Right lobe of liver (tissue), 6 donors: ENCODE data around the gene CLCN7. TPM values are rescaled to one million over a fixed set of nuclear protein-coding genes. Genes with fewer than 3 reads are reported as not detected.

Experiments
- ATAC-seq, 4 donors: fragments of 200-7000 bp; cut with Tn5 transposase; one replicate each; pipeline ENCODE4 v1.9.1; 2020; ENCODE audit warnings: mild to moderate bottlenecking in 4 of 4, moderate library complexity in 4 of 4
- DNase-seq, 3 donors: peaks; one replicate each; pipeline ENCODE4 v3.0.0-alpha.2; 2020
- H3K27ac ChIP-seq, 3 donors: fragments of 200-600 bp; one replicate each; pipeline ENCODE4 v1.8.0; 2022
- H3K27me3 ChIP-seq, 2 donors: fragments of 200-600 bp; one replicate each; pipeline ENCODE4 v1.8.0; 2022
- H3K36me3 ChIP-seq, 4 donors: fragments of 200-600 bp; sonication (generic) in 1 of 4; one replicate each; pipeline versions ENCODE4 v1.5.1 to v1.8.0; 2017 to 2022; ENCODE audit warnings: control low read depth in 1 of 4
- H3K4me1 ChIP-seq, 4 donors: fragments of 200-600 bp; sonication (generic) in 1 of 4; one replicate each; pipeline versions ENCODE4 v1.5.1 to v1.8.0; 2017 to 2022; ENCODE audit warnings: control low read depth in 1 of 4
- H3K4me3 ChIP-seq, 3 donors: fragments of 200-600 bp; one replicate each; pipeline ENCODE4 v1.8.0; 2022
- H3K9me3 ChIP-seq, 4 donors: fragments of 200-600 bp; sonication (generic) in 1 of 4; one replicate each; pipeline versions ENCODE4 v1.5.1 to v1.8.0; 2017 to 2022; ENCODE audit warnings: control low read depth in 1 of 4
- CTCF ChIP-seq, 4 donors: fragments of 200-600 bp in 3 of 4; fragments of 450-650 bp in 1 of 4; IDR thresholded peaks; one replicate each; pipeline versions ENCODE4 v1.5.1 to v1.8.0; 2016 to 2022; ENCODE audit warnings: antibody characterized with exemption in 4 of 4, mild to moderate bottlenecking in 2 of 4
- POLR2A ChIP-seq: fragments of 450-650 bp; IDR thresholded peaks from one replicate; pipeline ENCODE4 v1.6.1; 2017; ENCODE audit warnings: antibody characterized with exemption, mild to moderate bottlenecking
- WGBS: methylation state at CpG from one replicate; pipeline ENCODE4 v1.1.6; 2018; ENCODE audit warnings: low coverage, low lambda C conversion rate; ENCODE audit not compliant: insufficient coverage; ENCODE audit errors: missing lambda C conversion rate; 5-methylcytosine and 5-hydroxymethylcytosine counted together
- intact Hi-C, 2 donors: fragments of 100-400 bp; cut with DNase I; formaldehyde crosslinking; loops; one replicate each; pipeline versions ENCODE4 v1.11.2 to v1.14.1; 2022
- total RNA-seq, 6 experiments: library from RNA; depleted of rRNA in 2 of 6; stranded (reverse); fragments of >200 nt in 2 of 6; fragmentation: NEBNext Ultra II Directional in 3 of 6; extraction: Animal tissue kit (Norgen Biotek cat#: 25700) in 3 of 6; gene quantifications; one replicate each; pipeline versions ENCODE4 v1.1.0 to v1.2.4, GENCODE V29; 2016 to 2023
- donor health status: DM: no; HTN: yes; CAD: no.
- donor health status: DM: no; HTN: no; CAD: no.
- donor health status: DM: no; HTN: no; CAD: no.
- donor health status: DM: no; HTN: yes; CAD: no.
- donor health status: DM: no; HTN: yes; CAD: no.

Gene CLCN7
- total RNA-seq, 6 experiments from 2014 or later = 36.0 to 50.8 (median 40.8) TPM

- ATAC-seq = no peak
- no peak overlapping the region for H3K27ac ChIP-seq
- no peak for DNase-seq
- WGBS = 90% methylated on average over 9 of the region's 32 CpGs
- H3K27me3 ChIP-seq = no peaks in the 10 kb centered on the region
- H3K4me3 ChIP-seq = no peak overlapping the region
- TF ChIP-seq POLR2A (no peak), CTCF (IDR thresholded peaks at IDR 0.05) (no peak)
- H3K36me3 ChIP-seq = no peaks in the 10 kb centered on the region
- peaks cover 0 to 1% (median under 1%) of the 10 kb centered on the region in 4 donors for H3K4me1 ChIP-seq
- intact Hi-C loops = no loop called here
- H3K9me3 ChIP-seq = no peaks in the 10 kb centered on the region
Measured at GRCh38 chr16:1435921-1436697, 38.7 kb downstream of the CLCN7 start.

GRCh38 chr16:1434644-1435592 lies 39.9 kb downstream of the CLCN7 start:
- intact Hi-C loops = no loop called here
- Histone ChIP-seq H3K36me3 (no peaks in the 10 kb centered on the region), H3K27me3 (no peaks in the 10 kb centered on the region), H3K4me3 (no peak overlapping the region), H3K27ac (no peak overlapping the region), H3K9me3 (no peaks in the 10 kb centered on the region), H3K4me1 (peaks cover 0 to 11% (median 5%) of the 10 kb centered on the region in 4 donors)
- no peak for TF ChIP-seq CTCF (IDR thresholded peaks at IDR 0.05)
- no peak for TF ChIP-seq POLR2A
- DNase-seq (no peak), ATAC-seq (no peak)
- WGBS = 100% methylated on average over 2 of the region's 40 CpGs

GRCh38 chr16:1433756-1434155 lies 41.1 kb downstream of the CLCN7 start:
- no peaks in the 10 kb centered on the region for H3K9me3 ChIP-seq
- intact Hi-C loops = no loop called here
- ATAC-seq = no peak
- no CpG with 5 or more reads among the region's 22 CpGs for WGBS
- TF ChIP-seq CTCF (IDR thresholded peaks at IDR 0.05) (no peak), POLR2A (no peak)
- no peaks in the 10 kb centered on the region for H3K27me3 ChIP-seq
- H3K4me3 ChIP-seq = no peak overlapping the region
- H3K4me1 ChIP-seq = peaks cover 0 to 11% (median 5%) of the 10 kb centered on the region in 4 donors
- H3K27ac ChIP-seq = no peak overlapping the region
- H3K36me3 ChIP-seq = no peaks in the 10 kb centered on the region
- DNase-seq = no peak

- Histone ChIP-seq H3K27me3 (no peaks in the 10 kb centered on the region), H3K4me3 (no peak overlapping the region), H3K36me3 (no peaks in the 10 kb centered on the region), H3K27ac (no peak overlapping the region), H3K9me3 (no peaks in the 10 kb centered on the region), H3K4me1 (peaks cover 0 to 11% (median 5%) of the 10 kb centered on the region in 4 donors)
- intact Hi-C loops = no loop called here
- no peak for TF ChIP-seq CTCF (IDR thresholded peaks at IDR 0.05)
- TF ChIP-seq POLR2A = no peak
- no CpG with 5 or more reads among the region's 14 CpGs for WGBS
- DNase-seq = no peak
- no peak for ATAC-seq
Measured at GRCh38 chr16:1433263-1433560, 41.6 kb downstream of the CLCN7 start.
